Nephron progenitor cell (in vitro differentiated cells): Measurements from ENCODE around the gene STK17A.

Experiments used
- DNase-seq: peaks from one replicate; pipeline ENCODE4 v3.0.0; 2021
- H3K27ac Mint-ChIP-seq: 2 replicates; pipeline ENCODE4 v1.8.0; 2021; ENCODE audit warnings: mild to moderate bottlenecking, moderate library complexity, mixed read lengths
- H3K27me3 Mint-ChIP-seq: 2 replicates; pipeline ENCODE4 v1.8.0; 2021; ENCODE audit warnings: mild to moderate bottlenecking, low read depth, mixed read lengths; ENCODE audit not compliant: poor library complexity
- H3K36me3 Mint-ChIP-seq: 2 replicates; pipeline ENCODE4 v1.8.0; 2021; ENCODE audit warnings: low read depth, mixed read lengths
- H3K4me1 Mint-ChIP-seq: 2 replicates; pipeline ENCODE4 v1.8.0; 2021; ENCODE audit warnings: mixed read lengths
- H3K4me3 Mint-ChIP-seq: 2 replicates; pipeline ENCODE4 v1.8.0; 2021; ENCODE audit warnings: mild to moderate bottlenecking, moderate library complexity, mixed read lengths
- H3K9me3 Mint-ChIP-seq: 2 replicates; pipeline ENCODE4 v1.8.0; 2021; ENCODE audit warnings: mild to moderate bottlenecking, moderate library complexity, mixed read lengths
- CTCF ChIP-seq: fragments of 200-600 bp; sonication (generic); IDR thresholded peaks from 2 replicates; pipeline ENCODE4 v1.5.0; 2021; ENCODE audit warnings: antibody characterized with exemption

STK17A gene

GRCh38 chr7:43648473-43649406 lies 65.8 kb downstream of the STK17A start:
- TF ChIP-seq CTCF: no peak
- peaks cover 64% of the 10 kb centered on the region for H3K36me3 Mint-ChIP-seq
- peaks cover 3% of the 10 kb centered on the region for H3K27me3 Mint-ChIP-seq
- no peak overlapping the region for H3K4me3 Mint-ChIP-seq
- DNase-seq: no peak
- peaks cover 26% of the 10 kb centered on the region for H3K4me1 Mint-ChIP-seq
- peak overlapping the region; percentile 86 for H3K27ac Mint-ChIP-seq
- H3K9me3 Mint-ChIP-seq: no peaks in the 10 kb centered on the region

GRCh38 chr7:43649755-43650274 lies 66.9 kb downstream of the STK17A start:
- Mint-ChIP-seq H3K9me3 (no peaks in the 10 kb centered on the region), H3K4me1 (peaks cover 26% of the 10 kb centered on the region), H3K36me3 (peaks cover 63% of the 10 kb centered on the region), H3K27ac (peak overlapping the region; percentile 79), H3K4me3 (no peak overlapping the region), H3K27me3 (no peaks in the 10 kb centered on the region)
- DNase-seq: no peak
- no peak for TF ChIP-seq CTCF

- Mint-ChIP-seq H3K4me1 (peaks cover 26% of the 10 kb centered on the region), H3K27ac (peak overlapping the region; percentile 91)
Observed at GRCh38 chr7:43650457-43651052, 67.6 kb downstream of the STK17A start.

GRCh38 chr7:43652364-43652763 lies 69.5 kb downstream of the STK17A start:
- Mint-ChIP-seq H3K4me3 (no peak overlapping the region), H3K27me3 (no peaks in the 10 kb centered on the region), H3K36me3 (peaks cover 69% of the 10 kb centered on the region), H3K4me1 (peaks cover 26% of the 10 kb centered on the region), H3K27ac (peak overlapping the region; percentile 30), H3K9me3 (no peaks in the 10 kb centered on the region)
- no peak for TF ChIP-seq CTCF
- DNase-seq: no peak

More at GRCh38 chr7:43650457-43651052, 67.6 kb downstream of the STK17A start:
- peaks cover 60% of the 10 kb centered on the region for H3K36me3 Mint-ChIP-seq
- H3K4me3 Mint-ChIP-seq: no peak overlapping the region
- no peaks in the 10 kb centered on the region for H3K9me3 Mint-ChIP-seq
- TF ChIP-seq CTCF: no peak
- no peak for DNase-seq
- no peaks in the 10 kb centered on the region for H3K27me3 Mint-ChIP-seq

DNA sequence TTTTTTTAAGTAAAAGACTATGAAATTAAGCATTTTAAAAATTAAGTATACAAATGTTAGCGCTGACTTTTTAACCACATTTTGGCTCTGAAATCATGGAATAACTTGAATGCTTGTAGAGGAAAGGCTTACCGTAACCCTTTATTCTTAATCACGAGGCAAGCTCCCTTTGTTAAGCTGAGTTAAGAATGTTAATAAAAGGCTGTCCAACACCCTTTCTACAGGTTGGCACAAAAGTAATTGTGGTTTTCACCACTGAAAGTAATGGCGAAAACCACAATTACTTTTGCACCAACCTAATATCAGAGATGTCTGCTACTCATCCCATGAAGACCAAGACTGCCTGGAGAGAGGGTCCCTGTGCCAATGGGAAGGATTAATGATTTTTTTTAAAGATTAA lies 70.6 kb downstream of the STK17A start:
- no peak for TF ChIP-seq CTCF
- peaks cover 26% of the 10 kb centered on the region for H3K4me1 Mint-ChIP-seq

More for the DNA sequence above, 70.6 kb downstream of the STK17A start:
- no peaks in the 10 kb centered on the region for H3K27me3 Mint-ChIP-seq
- H3K9me3 Mint-ChIP-seq: no peaks in the 10 kb centered on the region
- peaks cover 71% of the 10 kb centered on the region for H3K36me3 Mint-ChIP-seq
- no peak overlapping the region for H3K4me3 Mint-ChIP-seq
- DNase-seq: no peak
- H3K27ac Mint-ChIP-seq: peak overlapping the region; percentile 75
